ENCODE measurements around the gene FHIT.

GRCh38 chr3:60992395-60992794 is 258.9 kb downstream of the FHIT start:
- TF ChIP-seq CTCF (conservative IDR thresholded peaks at IDR 0.05; ENCODE audit: low read depth, low read length) (no peak), EZH2 (IDR thresholded peaks at IDR 0.05; ENCODE audit: low read length, unreplicated experiment) (no peak)

All from PC-3 (cell line).